GM23248 (cell line): ENCODE measurements around the gene ADCY2.

ENCODE experiments used
- EZH2 ChIP-seq: fragments of 200-600 bp; sonication (generic); IDR thresholded peaks from 2 replicates; pipeline ENCODE4 v1.6.1; 2018; ENCODE audit warnings: antibody characterized with exemption, mild to moderate bottlenecking; ENCODE audit not compliant: insufficient read depth, poor library complexity, severe bottlenecking
- EZH2phosphoT487 ChIP-seq: fragments of 200-600 bp; sonication (generic); IDR thresholded peaks from 2 replicates; pipeline ENCODE4 v1.6.1; 2018; ENCODE audit warnings: antibody characterized with exemption, moderate library complexity, mild to moderate bottlenecking, low read depth; ENCODE audit not compliant: insufficient read depth

- TF ChIP-seq EZH2 (no peak), EZH2phosphoT487 (no peak)
These were observed 79.0 kb downstream of the ADCY2 start for GRCh38 chr5:7474821-7475403.
